HEK293 (cell line): Measurements from ENCODE around the gene TMEM229B.

Experiments used
- CTCF ChIA-PET: fragments of 350-600 bp; formaldehyde crosslinking; extraction: SDS; loops from one replicate; lab custom pipeline; 2021; ENCODE audit warnings: antibody characterized with exemption; lab: Yijun Ruan, JAX
- POLR2A ChIA-PET: fragments of 300-600 bp; formaldehyde crosslinking; extraction: SDS; loops from one replicate; lab custom pipeline; 2020; ENCODE audit warnings: antibody characterized with exemption, inconsistent platforms; lab: Yijun Ruan, JAX
- H3K27ac ChIP-seq: fragments of 200-500 bp; sonication (Bioruptor generic); 2 replicates; pipeline ENCODE4 v1.5.1; 2014; ENCODE audit warnings: low read depth, low read length, control low read depth, inconsistent platforms; ENCODE audit errors: extremely low read depth
- H3K36me3 ChIP-seq, 2 experiments: fragments of 200-500 bp in 1 of 2; sonication (Bioruptor generic) in 1 of 2; 1 replicate in 1 of 2; 2 replicates in 1 of 2; pipeline ENCODE4 v1.5.1; 2014 to 2017; ENCODE audit warnings: inconsistent platforms in 2 of 2, low read length in 2 of 2; ENCODE audit not compliant: control insufficient read depth in 2 of 2, insufficient read depth in 1 of 2
- H3K4me1 ChIP-seq: fragments of 200-500 bp; sonication (Bioruptor generic); 2 replicates; pipeline ENCODE4 v1.5.1; 2014; ENCODE audit warnings: mild to moderate bottlenecking, low read length, inconsistent platforms; ENCODE audit not compliant: control insufficient read depth, insufficient read depth
- H3K4me3 ChIP-seq: 2 replicates; pipeline ENCODE4 v1.5.1; 2011; ENCODE audit warnings: low read depth, mild to moderate bottlenecking, control low read depth, low read length, moderate library complexity
- H3K9me3 ChIP-seq: fragments of 200-500 bp; sonication (Bioruptor generic); 2 replicates; pipeline ENCODE4 v1.5.1; 2014; ENCODE audit warnings: low read depth, low read length, inconsistent platforms; ENCODE audit not compliant: control insufficient read depth, insufficient read depth
- GLI4 ChIP-seq: fragments of 450-650 bp; formaldehyde crosslinking; IDR thresholded peaks from 2 replicates; pipeline ENCODE4 v1.5.1; 2016; ENCODE audit warnings: missing biosample characterization, missing genetic modification characterization
- KLF7 ChIP-seq: fragments of 450-650 bp; formaldehyde crosslinking; IDR thresholded peaks from 2 replicates; pipeline ENCODE4 v1.5.1; 2016; ENCODE audit warnings: missing biosample characterization, missing genetic modification characterization, borderline replicate concordance
- MYNN ChIP-seq: fragments of 450-650 bp; formaldehyde crosslinking; IDR thresholded peaks from 2 replicates; pipeline ENCODE4 v1.5.1; 2016; ENCODE audit warnings: missing biosample characterization, missing genetic modification characterization, borderline replicate concordance
- MZF1 ChIP-seq: fragments of 450-650 bp; formaldehyde crosslinking; IDR thresholded peaks from 2 replicates; pipeline ENCODE4 v1.5.1; 2017; ENCODE audit warnings: missing biosample characterization, missing genetic modification characterization, borderline replicate concordance
- PRDM1 ChIP-seq: fragments of 450-650 bp; formaldehyde crosslinking; IDR thresholded peaks from 2 replicates; pipeline ENCODE4; 2016; ENCODE audit warnings: missing biosample characterization, missing genetic modification characterization
- RBAK ChIP-seq: fragments of 450-650 bp; formaldehyde crosslinking; IDR thresholded peaks from 2 replicates; pipeline ENCODE4 v1.5.1; 2016; ENCODE audit warnings: missing biosample characterization, missing genetic modification characterization
- REPIN1 ChIP-seq: fragments of 450-650 bp; formaldehyde crosslinking; IDR thresholded peaks from 2 replicates; pipeline ENCODE4 v1.5.1; 2017; ENCODE audit warnings: missing biosample characterization, missing genetic modification characterization, low read depth
- TRIM28 ChIP-seq: IDR thresholded peaks from 2 replicates; pipeline ENCODE4 v1.6.1; 2011; ENCODE audit warnings: low read length, control low read depth, borderline replicate concordance
- ZBTB49 ChIP-seq: fragments of 450-650 bp; formaldehyde crosslinking; IDR thresholded peaks from 2 replicates; pipeline ENCODE4 v1.5.1; 2016; ENCODE audit warnings: missing biosample characterization, missing genetic modification characterization, low read depth
- ZNF157 ChIP-seq: fragments of 450-650 bp; formaldehyde crosslinking; IDR thresholded peaks from 2 replicates; pipeline ENCODE4 v1.5.1; 2016; ENCODE audit warnings: missing biosample characterization, missing genetic modification characterization
- ZNF169 ChIP-seq: fragments of 450-650 bp; formaldehyde crosslinking; IDR thresholded peaks from 2 replicates; pipeline ENCODE4 v1.5.1; 2016; ENCODE audit warnings: missing biosample characterization, missing genetic modification characterization
- ZNF426 ChIP-seq: fragments of 450-650 bp; formaldehyde crosslinking; IDR thresholded peaks from 2 replicates; pipeline ENCODE4 v1.5.1; 2017; ENCODE audit warnings: missing biosample characterization, missing genetic modification characterization, mild to moderate bottlenecking, inconsistent platforms, moderate library complexity
- ZNF645 ChIP-seq: fragments of 450-650 bp; formaldehyde crosslinking; IDR thresholded peaks from 2 replicates; pipeline ENCODE4; 2016; ENCODE audit warnings: missing biosample characterization, missing genetic modification characterization
- ZNF837 ChIP-seq: fragments of 450-650 bp; formaldehyde crosslinking; IDR thresholded peaks from 2 replicates; pipeline ENCODE4 v1.5.1; 2016; ENCODE audit warnings: missing biosample characterization, missing genetic modification characterization
- TF ChIP-seq, protein P1 (sequence below): fragments of 450-650 bp; formaldehyde crosslinking; IDR thresholded peaks from 2 replicates; pipeline ENCODE4 v1.5.1; 2016; ENCODE audit warnings: missing biosample characterization, missing genetic modification characterization
- TF ChIP-seq, protein P2 (sequence below): IDR thresholded peaks from 2 replicates; pipeline ENCODE4 v1.6.1; 2011; ENCODE audit warnings: mild to moderate bottlenecking, low read depth, low read length, borderline replicate concordance
- TF ChIP-seq, protein P3 (sequence below): fragments of 450-650 bp; formaldehyde crosslinking; IDR thresholded peaks from 2 replicates; pipeline ENCODE4 v1.5.1; 2016; ENCODE audit warnings: missing biosample characterization, missing genetic modification characterization
- TF ChIP-seq, protein P4 (sequence below): fragments of 450-650 bp; formaldehyde crosslinking; IDR thresholded peaks from 2 replicates; pipeline ENCODE4 v1.5.1; 2016; ENCODE audit warnings: missing biosample characterization, missing genetic modification characterization

Gene TMEM229B

GRCh38 chr14:67493092-67493717 is 4.7 kb upstream of the TMEM229B start (continued):
- no peak for TF ChIP-seq MYNN (tag by site-specific recombination)

GRCh38 chr14:67492538-67492937 is 4.0 kb upstream of the TMEM229B start:
- Histone ChIP-seq H3K4me1 (no peaks in the 10 kb centered on the region), H3K4me3 (no peak overlapping the region), H3K27ac (no peak overlapping the region), H3K9me3 (no peaks in the 10 kb centered on the region), H3K36me3 (no peaks in the 10 kb centered on the region)
- CTCF ChIA-PET = no interaction called here
- TF ChIP-seq MYNN (tag by site-specific recombination) (no peak), ZNF645 (no peak), GLI4 (no peak), PRDM1 (no peak), RBAK (tag by site-specific recombination) (no peak), ZBTB49 (no peak), TRIM28 (no peak), KLF7 (tag by site-specific recombination) (no peak), ZNF157 (tag by site-specific recombination) (no peak), ZNF169 (tag by site-specific recombination) (no peak), REPIN1 (tag by site-specific recombination) (no peak), ZNF426 (tag by site-specific recombination) (no peak), ZNF837 (no peak), MZF1 (tag by site-specific recombination) (no peak)
- TF ChIP-seq, protein P1, sequence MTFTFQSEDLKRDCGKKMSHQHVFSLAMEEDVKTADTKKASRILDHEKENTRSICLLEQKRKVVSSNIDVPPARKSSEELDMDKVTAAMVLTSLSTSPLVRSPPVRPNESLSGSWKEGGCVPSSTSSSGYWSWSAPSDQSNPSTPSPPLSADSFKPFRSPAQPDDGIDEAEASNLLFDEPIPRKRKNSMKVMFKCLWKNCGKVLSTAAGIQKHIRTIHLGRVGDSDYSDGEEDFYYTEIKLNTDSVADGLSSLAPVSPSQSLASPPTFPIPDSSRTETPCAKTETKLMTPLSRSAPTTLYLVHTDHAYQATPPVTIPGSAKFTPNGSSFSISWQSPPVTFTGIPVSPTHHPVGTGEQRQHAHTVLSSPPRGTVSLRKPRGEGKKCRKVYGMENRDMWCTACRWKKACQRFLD (tag by site-specific recombination) = no peak
- TF ChIP-seq, protein P2, sequence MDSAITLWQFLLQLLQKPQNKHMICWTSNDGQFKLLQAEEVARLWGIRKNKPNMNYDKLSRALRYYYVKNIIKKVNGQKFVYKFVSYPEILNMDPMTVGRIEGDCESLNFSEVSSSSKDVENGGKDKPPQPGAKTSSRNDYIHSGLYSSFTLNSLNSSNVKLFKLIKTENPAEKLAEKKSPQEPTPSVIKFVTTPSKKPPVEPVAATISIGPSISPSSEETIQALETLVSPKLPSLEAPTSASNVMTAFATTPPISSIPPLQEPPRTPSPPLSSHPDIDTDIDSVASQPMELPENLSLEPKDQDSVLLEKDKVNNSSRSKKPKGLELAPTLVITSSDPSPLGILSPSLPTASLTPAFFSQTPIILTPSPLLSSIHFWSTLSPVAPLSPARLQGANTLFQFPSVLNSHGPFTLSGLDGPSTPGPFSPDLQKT = no peak
- TF ChIP-seq, protein P3, sequence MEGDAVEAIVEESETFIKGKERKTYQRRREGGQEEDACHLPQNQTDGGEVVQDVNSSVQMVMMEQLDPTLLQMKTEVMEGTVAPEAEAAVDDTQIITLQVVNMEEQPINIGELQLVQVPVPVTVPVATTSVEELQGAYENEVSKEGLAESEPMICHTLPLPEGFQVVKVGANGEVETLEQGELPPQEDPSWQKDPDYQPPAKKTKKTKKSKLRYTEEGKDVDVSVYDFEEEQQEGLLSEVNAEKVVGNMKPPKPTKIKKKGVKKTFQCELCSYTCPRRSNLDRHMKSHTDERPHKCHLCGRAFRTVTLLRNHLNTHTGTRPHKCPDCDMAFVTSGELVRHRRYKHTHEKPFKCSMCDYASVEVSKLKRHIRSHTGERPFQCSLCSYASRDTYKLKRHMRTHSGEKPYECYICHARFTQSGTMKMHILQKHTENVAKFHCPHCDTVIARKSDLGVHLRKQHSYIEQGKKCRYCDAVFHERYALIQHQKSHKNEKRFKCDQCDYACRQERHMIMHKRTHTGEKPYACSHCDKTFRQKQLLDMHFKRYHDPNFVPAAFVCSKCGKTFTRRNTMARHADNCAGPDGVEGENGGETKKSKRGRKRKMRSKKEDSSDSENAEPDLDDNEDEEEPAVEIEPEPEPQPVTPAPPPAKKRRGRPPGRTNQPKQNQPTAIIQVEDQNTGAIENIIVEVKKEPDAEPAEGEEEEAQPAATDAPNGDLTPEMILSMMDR (tag by site-specific recombination) = no peak
- TF ChIP-seq, protein P4, sequence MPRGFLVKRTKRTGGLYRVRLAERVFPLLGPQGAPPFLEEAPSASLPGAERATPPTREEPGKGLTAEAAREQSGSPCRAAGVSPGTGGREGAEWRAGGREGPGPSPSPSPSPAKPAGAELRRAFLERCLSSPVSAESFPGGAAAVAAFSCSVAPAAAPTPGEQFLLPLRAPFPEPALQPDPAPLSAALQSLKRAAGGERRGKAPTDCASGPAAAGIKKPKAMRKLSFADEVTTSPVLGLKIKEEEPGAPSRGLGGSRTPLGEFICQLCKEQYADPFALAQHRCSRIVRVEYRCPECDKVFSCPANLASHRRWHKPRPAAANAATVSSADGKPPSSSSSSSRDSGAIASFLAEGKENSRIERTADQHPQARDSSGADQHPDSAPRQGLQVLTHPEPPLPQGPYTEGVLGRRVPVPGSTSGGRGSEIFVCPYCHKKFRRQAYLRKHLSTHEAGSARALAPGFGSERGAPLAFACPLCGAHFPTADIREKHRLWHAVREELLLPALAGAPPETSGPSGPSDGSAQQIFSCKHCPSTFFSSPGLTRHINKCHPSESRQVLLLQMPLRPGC (tag by site-specific recombination) = no peak
- POLR2A ChIA-PET = no interaction called here
